GM06990 (cell line): ENCODE results near the gene ST6GAL1.
A peak's percentile ranks its signal among the peaks of the same experiment; 100 is the strongest.

Experiments used
- DNase-seq: peaks from one replicate; pipeline ENCODE4 v3.0.0-alpha.2; 2011; ENCODE audit not compliant: insufficient read length; ENCODE audit errors: extremely low read depth
- H3K27me3 ChIP-seq: replicated peaks from 2 replicates; pipeline ENCODE4 v1.6.0; 2011; ENCODE audit warnings: low read length; ENCODE audit not compliant: control insufficient read depth, insufficient read depth
- H3K36me3 ChIP-seq: 2 replicates; pipeline ENCODE4 v1.5.1; 2011; ENCODE audit warnings: low read length; ENCODE audit not compliant: control insufficient read depth, insufficient read depth
- H3K4me3 ChIP-seq: replicated peaks from 2 replicates; pipeline ENCODE4 v1.5.1; 2011; ENCODE audit warnings: low read depth, mild to moderate bottlenecking, control low read depth, low read length
- TF ChIP-seq, protein P1 (sequence below): IDR thresholded peaks from 2 replicates; pipeline ENCODE4 v1.5.1; 2011; ENCODE audit warnings: low read length, control low read depth, mild to moderate bottlenecking, inconsistent platforms; ENCODE audit not compliant: insufficient read depth, poor library complexity, severe bottlenecking

ST6GAL1 gene

DNA sequence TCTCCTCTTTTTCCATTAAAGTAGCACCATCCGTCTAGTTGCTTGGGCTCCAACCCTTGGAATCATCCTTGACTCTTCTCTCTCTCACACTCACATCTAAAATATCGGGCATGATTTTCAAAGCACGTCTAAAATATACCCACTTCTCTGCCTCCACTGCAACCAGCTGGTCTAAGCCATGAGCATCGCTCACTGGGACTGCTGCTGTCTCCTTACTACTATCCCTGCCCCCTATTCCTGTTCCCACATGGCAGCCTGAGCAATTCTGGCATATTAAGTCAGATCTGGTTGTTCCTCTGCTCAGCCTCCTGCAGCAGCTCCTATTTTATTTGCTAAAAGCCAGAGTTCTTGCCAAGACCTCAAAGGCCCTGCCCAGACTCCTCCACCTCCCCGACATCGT is 53.7 kb downstream of the ST6GAL1 start:
- H3K27me3 ChIP-seq, result no peaks in the 10 kb centered on the region
- no peak overlapping the region for H3K4me3 ChIP-seq
- TF ChIP-seq, protein P1, sequence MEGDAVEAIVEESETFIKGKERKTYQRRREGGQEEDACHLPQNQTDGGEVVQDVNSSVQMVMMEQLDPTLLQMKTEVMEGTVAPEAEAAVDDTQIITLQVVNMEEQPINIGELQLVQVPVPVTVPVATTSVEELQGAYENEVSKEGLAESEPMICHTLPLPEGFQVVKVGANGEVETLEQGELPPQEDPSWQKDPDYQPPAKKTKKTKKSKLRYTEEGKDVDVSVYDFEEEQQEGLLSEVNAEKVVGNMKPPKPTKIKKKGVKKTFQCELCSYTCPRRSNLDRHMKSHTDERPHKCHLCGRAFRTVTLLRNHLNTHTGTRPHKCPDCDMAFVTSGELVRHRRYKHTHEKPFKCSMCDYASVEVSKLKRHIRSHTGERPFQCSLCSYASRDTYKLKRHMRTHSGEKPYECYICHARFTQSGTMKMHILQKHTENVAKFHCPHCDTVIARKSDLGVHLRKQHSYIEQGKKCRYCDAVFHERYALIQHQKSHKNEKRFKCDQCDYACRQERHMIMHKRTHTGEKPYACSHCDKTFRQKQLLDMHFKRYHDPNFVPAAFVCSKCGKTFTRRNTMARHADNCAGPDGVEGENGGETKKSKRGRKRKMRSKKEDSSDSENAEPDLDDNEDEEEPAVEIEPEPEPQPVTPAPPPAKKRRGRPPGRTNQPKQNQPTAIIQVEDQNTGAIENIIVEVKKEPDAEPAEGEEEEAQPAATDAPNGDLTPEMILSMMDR, result no peak
- H3K36me3 ChIP-seq, result peaks cover 3% of the 10 kb centered on the region; the same call in 1 of the 2 replicates
- DNase-seq, result no peak

DNA sequence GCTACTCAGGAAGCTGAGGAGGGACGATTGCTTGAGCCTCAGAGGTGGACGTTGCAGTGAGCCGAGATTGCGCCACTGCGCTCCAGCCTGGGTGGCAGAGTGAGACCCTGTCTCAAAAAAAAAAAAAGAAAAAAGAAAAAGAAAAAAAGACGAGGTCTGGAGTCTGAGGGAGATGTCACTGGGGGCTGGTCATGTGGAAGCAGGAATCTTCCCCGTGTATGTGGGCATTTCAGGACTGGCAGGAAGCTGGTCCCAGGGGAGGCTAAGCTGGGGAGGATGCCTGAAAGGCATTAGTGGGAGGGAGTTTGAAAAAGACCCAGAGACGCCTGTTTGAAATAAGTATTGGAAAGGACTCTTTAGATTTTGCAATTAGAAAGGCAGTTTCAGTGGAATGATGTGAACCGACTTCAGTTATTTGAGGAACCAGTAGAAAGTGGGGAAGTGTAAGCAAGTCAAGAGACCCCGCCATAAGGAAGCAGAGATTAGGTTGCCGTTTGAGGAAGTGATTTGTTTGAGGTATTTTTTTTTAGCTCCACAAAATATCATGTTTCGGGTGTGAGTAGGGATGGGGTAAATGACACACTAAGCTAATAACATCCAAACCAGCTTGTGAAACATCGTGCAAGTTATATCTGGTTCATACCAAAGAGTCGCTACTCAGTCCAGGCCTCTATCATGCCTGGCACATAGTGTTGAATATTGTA is 55.5 kb downstream of the ST6GAL1 start:
- H3K27me3 ChIP-seq, result no peaks in the 10 kb centered on the region
- peak; percentile 35 for DNase-seq
- TF ChIP-seq, protein P1, result no peak
- H3K4me3 ChIP-seq, result no peak overlapping the region
- H3K36me3 ChIP-seq, result peaks cover 1% of the 10 kb centered on the region

GRCh38 chr3:186986406-186986805 is 56.1 kb downstream of the ST6GAL1 start:
- Histone ChIP-seq H3K27me3 (no peaks in the 10 kb centered on the region), H3K4me3 (peak overlapping the region; percentile 28; the same call in 1 of the 2 replicates), H3K36me3 (peaks cover 1% of the 10 kb centered on the region)
- DNase-seq, result no peak
- TF ChIP-seq, protein P1, result no peak

- no peaks in the 10 kb centered on the region for H3K27me3 ChIP-seq
- peaks cover 1% of the 10 kb centered on the region for H3K36me3 ChIP-seq
- H3K4me3 ChIP-seq, result no peak overlapping the region
- no peak for DNase-seq
- TF ChIP-seq, protein P1, result no peak
Measured at GRCh38 chr3:186986816-186987215, 56.5 kb downstream of the ST6GAL1 start.

DNA sequence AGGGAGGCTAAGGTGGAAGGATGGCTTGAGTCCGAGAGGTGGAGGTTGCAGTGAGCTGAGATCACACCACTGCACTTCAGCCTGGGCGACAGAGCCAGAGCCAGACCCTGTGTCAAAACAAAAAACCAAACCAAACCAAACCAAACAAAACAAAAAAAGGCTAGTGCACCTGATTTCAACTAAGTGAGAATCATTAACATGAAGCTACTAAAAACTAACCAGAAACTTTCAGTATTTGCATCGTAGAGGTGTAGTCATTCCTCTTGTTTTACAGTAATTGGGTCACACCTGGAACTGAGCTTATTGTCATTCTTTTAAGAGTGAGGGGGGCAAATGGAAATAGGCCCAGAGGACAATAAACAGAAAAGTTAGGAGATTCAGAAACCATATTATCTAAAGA is 58.5 kb downstream of the ST6GAL1 start:
- peak; percentile 58 for DNase-seq
- Histone ChIP-seq H3K36me3 (peaks cover 1% of the 10 kb centered on the region), H3K27me3 (no peaks in the 10 kb centered on the region), H3K4me3 (no peak overlapping the region)
- TF ChIP-seq, protein P1, result no peak
